Measurements from ENCODE around the gene MUTYH. TPM values are rescaled to one million over a fixed set of nuclear protein-coding genes. Genes with fewer than 3 reads are reported as not detected.
A peak's percentile ranks its signal among the peaks of the same experiment; 100 is the strongest.
"Not testable (repeated sequence)": the region's sequence is repeated elsewhere in the genome, so short reads cannot be mapped to it uniquely, and the experiment has no call there.

The MUTYH gene
- total RNA-seq, 2 donors from 2014 or later: 19.7 to 21.8 TPM

DNA sequence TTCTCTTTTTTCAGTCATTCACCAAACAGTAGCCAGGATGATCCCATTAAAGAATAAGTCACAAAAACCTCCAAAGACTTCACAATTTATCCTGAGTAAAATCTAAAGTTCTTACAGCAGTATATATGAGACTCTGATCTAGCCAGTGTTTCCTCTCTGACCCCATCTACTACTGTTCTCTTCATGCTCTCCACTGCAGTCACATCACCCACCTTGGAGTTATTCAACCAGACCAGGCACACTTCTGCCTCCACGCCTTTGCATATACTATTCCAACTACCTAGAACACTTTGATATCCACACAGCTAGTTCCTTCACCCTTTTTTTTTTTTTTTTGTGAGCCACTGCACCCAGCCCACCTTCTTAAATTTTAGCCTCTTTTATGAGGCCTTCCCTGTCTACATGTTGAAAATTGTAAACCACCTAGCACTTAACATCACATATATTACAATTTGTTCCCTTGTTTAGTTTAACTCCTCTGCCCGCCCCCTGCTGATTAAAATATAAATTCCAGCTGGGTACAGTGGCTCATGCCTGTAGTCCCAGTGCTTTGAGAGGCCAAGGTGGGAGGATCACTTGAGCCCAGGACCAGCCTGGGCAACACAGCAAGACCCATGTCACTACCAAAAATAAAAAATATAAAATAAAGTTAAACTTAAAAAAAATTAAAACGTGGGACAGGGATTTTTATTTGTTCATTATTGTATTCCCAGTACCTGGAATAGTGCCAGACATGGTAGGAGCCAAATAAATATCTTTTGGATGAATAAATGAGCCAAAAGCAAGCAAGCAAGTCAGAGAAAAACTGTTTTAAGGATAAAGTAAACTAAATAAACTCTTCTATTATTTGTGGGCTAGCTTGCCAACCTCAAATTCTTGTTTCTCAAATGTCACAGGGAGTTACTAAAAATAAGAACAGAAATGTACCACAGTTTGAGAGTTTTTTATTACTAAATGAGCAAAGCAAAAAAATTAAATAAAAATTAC is 35.2 kb upstream of the MUTYH start:
- Histone ChIP-seq H3K27ac (no peak overlapping the region), H3K4me3 (no peak overlapping the region), H3K27me3 (no peaks in the 10 kb centered on the region), H3K4me1 (no peaks in the 10 kb centered on the region), H3K36me3 (replicated peaks in 1 of 2; ENCODE audit: insufficient read depth in 1 of 2, low read depth in 2 of 2) (no peaks in the 10 kb centered on the region), H3K9me3 (no peaks in the 10 kb centered on the region)
- intact Hi-C loops (cut with DNase I): no loop called here
- ATAC-seq: no peak
- no peak for TF ChIP-seq POLR2A (IDR thresholded peaks at IDR 0.05)
- TF ChIP-seq, protein P1, sequence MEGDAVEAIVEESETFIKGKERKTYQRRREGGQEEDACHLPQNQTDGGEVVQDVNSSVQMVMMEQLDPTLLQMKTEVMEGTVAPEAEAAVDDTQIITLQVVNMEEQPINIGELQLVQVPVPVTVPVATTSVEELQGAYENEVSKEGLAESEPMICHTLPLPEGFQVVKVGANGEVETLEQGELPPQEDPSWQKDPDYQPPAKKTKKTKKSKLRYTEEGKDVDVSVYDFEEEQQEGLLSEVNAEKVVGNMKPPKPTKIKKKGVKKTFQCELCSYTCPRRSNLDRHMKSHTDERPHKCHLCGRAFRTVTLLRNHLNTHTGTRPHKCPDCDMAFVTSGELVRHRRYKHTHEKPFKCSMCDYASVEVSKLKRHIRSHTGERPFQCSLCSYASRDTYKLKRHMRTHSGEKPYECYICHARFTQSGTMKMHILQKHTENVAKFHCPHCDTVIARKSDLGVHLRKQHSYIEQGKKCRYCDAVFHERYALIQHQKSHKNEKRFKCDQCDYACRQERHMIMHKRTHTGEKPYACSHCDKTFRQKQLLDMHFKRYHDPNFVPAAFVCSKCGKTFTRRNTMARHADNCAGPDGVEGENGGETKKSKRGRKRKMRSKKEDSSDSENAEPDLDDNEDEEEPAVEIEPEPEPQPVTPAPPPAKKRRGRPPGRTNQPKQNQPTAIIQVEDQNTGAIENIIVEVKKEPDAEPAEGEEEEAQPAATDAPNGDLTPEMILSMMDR (IDR thresholded peaks at IDR 0.05): no peak
- peak in 1 of 4 donors; percentile 12 for DNase-seq
- WGBS, 2 donors: 54 to 57% methylated on average over 3 of the region's 3 CpGs

DNA sequence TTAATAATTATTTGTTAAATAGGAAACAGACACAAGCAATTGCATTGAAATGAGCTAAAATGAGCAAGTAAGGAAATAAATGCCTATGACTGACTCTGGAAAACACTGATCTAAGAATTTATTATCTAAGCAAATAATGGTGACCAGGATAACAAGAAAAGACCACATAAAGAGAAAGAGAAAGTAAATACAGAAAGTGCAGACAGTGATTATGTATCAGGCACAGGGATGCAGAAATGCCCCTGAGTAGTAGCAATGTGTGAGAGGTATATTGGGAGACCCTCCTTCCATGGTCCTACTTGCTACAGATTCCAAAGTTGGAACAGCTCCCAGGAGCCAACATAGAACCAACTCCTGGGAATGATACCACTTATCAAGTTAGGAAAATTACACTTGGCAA is 33.3 kb upstream of the MUTYH start:
- H3K36me3 ChIP-seq (replicated peaks in 1 of 2; ENCODE audit: insufficient read depth in 1 of 2, low read depth in 2 of 2): no peaks in the 10 kb centered on the region
- no peak overlapping the region for H3K4me3 ChIP-seq
- no peak for DNase-seq
- no peaks in the 10 kb centered on the region for H3K27me3 ChIP-seq
- TF ChIP-seq, protein P1 (IDR thresholded peaks at IDR 0.05): no peak
- TF ChIP-seq POLR2A (IDR thresholded peaks at IDR 0.05): no peak
- H3K27ac ChIP-seq: no peak overlapping the region
- H3K9me3 ChIP-seq: no peaks in the 10 kb centered on the region
- intact Hi-C loops (cut with DNase I): no loop called here
- no peaks in the 10 kb centered on the region for H3K4me1 ChIP-seq
- no peak for ATAC-seq

DNA sequence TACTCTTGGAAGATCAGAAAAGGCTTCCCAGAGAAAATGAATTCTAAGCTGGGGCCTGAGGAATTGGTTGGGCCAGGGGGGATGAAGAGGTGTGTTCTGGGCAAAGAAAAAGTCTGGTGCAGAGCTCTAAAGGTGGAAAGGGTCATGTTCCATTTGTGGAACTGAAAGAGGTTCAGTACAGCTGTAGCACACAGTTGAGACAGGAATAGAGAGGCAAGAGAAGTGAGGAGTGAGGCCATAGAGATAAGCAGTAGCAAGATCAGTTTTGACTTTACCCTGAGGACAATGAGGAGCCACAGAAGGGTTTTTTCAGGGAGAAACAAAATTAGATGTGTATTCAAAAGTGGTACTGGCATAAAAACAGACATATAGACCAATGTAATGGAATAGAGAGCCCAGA is 30.3 kb upstream of the MUTYH start:
- DNase-seq: no peak
- no peaks in the 10 kb centered on the region for H3K4me1 ChIP-seq
- TF ChIP-seq, protein P1 (IDR thresholded peaks at IDR 0.05): no peak
- TF ChIP-seq POLR2A (IDR thresholded peaks at IDR 0.05): no peak
- H3K27me3 ChIP-seq: no peaks in the 10 kb centered on the region
- intact Hi-C loops (cut with DNase I): no loop called here
- no peak overlapping the region for H3K27ac ChIP-seq
- no peak for ATAC-seq
- H3K36me3 ChIP-seq (replicated peaks in 1 of 2; ENCODE audit: insufficient read depth in 1 of 2, low read depth in 2 of 2): no peaks in the 10 kb centered on the region
- H3K4me3 ChIP-seq: no peak overlapping the region
- no peaks in the 10 kb centered on the region for H3K9me3 ChIP-seq

DNA sequence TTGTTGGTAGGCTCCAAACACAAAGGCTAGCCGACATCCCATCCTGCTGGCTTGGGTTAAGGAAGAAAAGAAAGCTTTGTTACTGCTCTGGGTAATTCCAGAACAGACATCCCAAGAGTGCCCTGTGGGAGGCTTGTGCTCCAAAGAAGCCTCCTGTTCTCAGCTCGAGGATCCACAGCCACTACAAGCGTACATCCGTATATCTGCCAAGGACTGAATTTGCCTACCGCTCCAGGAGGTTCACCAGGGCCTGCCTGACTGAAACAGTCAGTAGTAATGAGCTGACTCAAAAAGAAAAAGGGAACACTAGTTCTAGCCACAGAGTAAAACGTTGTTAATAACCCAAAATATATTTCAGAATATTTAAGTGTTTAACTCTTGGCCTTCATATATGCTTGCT is 24.8 kb upstream of the MUTYH start:
- Histone ChIP-seq H3K36me3 (replicated peaks in 1 of 2; ENCODE audit: insufficient read depth in 1 of 2, low read depth in 2 of 2) (no peaks in the 10 kb centered on the region), H3K27ac (no peak overlapping the region), H3K27me3 (no peaks in the 10 kb centered on the region), H3K4me1 (peaks cover 4% of the 10 kb centered on the region), H3K4me3 (no peak overlapping the region), H3K9me3 (no peaks in the 10 kb centered on the region)
- intact Hi-C loops (cut with DNase I): no loop called here
- WGBS, 2 donors: 82 to 90% methylated on average over 6 of the region's 6 CpGs
- ATAC-seq (no peak), DNase-seq (no peak)
- TF ChIP-seq, protein P1 (IDR thresholded peaks at IDR 0.05): no peak
- no peak for TF ChIP-seq POLR2A (IDR thresholded peaks at IDR 0.05)

DNA sequence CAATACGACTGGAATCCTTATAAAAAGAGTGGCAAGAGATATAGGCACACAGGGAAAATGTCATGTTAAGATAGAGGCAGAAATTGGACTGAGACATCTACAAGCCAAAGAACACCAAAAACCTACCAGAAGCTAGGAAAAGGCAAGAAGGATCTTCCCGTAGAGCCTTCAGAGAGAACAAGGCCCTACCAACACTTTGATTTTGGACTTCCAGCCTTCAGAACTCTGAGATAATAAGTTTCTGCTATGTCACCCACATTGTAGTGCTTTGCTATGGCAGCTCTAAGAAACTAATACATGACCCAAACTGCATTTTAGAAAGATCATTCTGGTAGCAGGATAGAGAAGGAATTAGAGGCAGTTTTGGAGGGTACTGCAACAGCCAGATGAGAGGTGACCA is 24.1 kb upstream of the MUTYH start:
- Histone ChIP-seq H3K27me3 (no peaks in the 10 kb centered on the region), H3K4me1 (peaks cover 8% of the 10 kb centered on the region), H3K27ac (no peak overlapping the region), H3K9me3 (no peaks in the 10 kb centered on the region), H3K36me3 (replicated peaks in 1 of 2; ENCODE audit: insufficient read depth in 1 of 2, low read depth in 2 of 2) (no peaks in the 10 kb centered on the region), H3K4me3 (no peak overlapping the region)
- intact Hi-C loops (cut with DNase I): no loop called here
- TF ChIP-seq, protein P1 (IDR thresholded peaks at IDR 0.05): no peak
- no peak for TF ChIP-seq POLR2A (IDR thresholded peaks at IDR 0.05)
- WGBS, 2 donors: 80 to 90% methylated on average over 2 of the region's 2 CpGs
- ATAC-seq (no peak), DNase-seq (no peak)

DNA sequence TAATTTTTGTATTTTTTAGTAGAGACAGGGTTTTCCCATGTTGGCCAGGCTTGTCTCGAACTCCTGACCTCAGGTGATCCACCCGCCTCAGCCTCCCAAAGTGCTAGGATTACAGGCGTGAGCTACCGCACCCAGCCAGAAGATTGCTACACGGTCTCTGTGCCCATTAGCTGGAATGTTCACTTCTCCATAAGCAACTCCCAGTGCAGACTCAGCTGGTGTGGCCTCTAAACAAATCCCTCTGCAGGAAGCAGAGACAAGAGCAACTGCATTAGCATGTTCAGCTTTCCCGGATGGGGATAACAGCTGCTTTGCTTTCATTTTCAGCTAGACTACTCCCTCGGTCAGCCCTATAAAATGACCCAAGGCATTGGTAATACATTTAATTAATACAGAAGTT is 20.7 kb upstream of the MUTYH start:
- H3K27me3 ChIP-seq; intact Hi-C loops (cut with DNase I); ATAC-seq; H3K4me3 ChIP-seq; H3K4me1 ChIP-seq; H3K36me3 ChIP-seq (replicated peaks in 1 of 2; ENCODE audit: insufficient read depth in 1 of 2, low read depth in 2 of 2); H3K9me3 ChIP-seq: not testable (repeated sequence)
- peak in 2 of 4 donors; percentile 11 to 33 for DNase-seq
- 83 to 88% methylated on average over 7 of the region's 7 CpGs for WGBS, 2 donors
- peak overlapping the region in 2 of 4 donors; percentile 5 to 16 for H3K27ac ChIP-seq
